Muscle layer of duodenum (tissue), 2 donors: ENCODE results near the gene KCNK2.

Experiments used
- H3K27ac ChIP-seq: one replicate; pipeline ENCODE4 v1.7.0; 2013; ENCODE audit warnings: mild to moderate bottlenecking, low read length
- H3K27me3 ChIP-seq: one replicate; pipeline ENCODE4 v1.7.0; 2013; ENCODE audit warnings: low read depth, mild to moderate bottlenecking, control low read depth, low read length
- H3K36me3 ChIP-seq, 2 donors: one replicate each; pipeline ENCODE4 v1.7.0; 2013; ENCODE audit warnings: low read length in 2 of 2, control low read depth in 1 of 2, mild to moderate bottlenecking in 1 of 2; ENCODE audit not compliant: insufficient read depth in 2 of 2, control insufficient read depth in 1 of 2
- H3K4me1 ChIP-seq, 2 donors: one replicate each; pipeline ENCODE4 v1.7.0; 2013; ENCODE audit warnings: low read length in 2 of 2, mild to moderate bottlenecking in 2 of 2, control low read depth in 1 of 2, moderate library complexity in 1 of 2; ENCODE audit not compliant: insufficient read depth in 2 of 2, control insufficient read depth in 1 of 2
- H3K4me3 ChIP-seq, 2 donors: one replicate each; pipeline ENCODE4 v1.7.0; 2013; ENCODE audit warnings: low read length in 2 of 2, low read depth in 1 of 2, mild to moderate bottlenecking in 1 of 2
- H3K9me3 ChIP-seq, 2 donors: one replicate each; pipeline ENCODE4 v1.7.0; 2013; ENCODE audit warnings: low read length in 2 of 2, control low read depth in 1 of 2, mild to moderate bottlenecking in 1 of 2; ENCODE audit not compliant: control insufficient read depth in 1 of 2
- donor health status: healthy.

The KCNK2 gene

DNA sequence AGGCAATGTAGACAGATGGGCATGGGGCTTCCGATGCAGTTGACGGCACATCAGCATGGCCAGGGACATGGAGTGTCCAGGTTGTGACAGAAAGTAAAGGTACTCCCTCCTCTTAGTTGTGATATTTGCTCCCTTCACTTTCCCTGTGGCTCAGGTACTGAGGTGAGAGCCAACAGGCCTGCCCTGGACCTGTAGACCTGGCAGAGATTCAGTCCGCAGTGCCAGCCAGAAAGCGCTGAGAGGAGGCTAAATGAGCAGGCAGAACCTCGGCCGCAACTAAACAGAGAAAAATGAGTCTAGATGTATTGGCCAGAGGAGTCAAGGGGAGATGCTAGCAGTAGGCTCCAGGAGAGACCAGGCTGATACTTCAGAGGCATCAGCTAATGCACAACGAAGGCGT is 22.6 kb upstream of the KCNK2 start:
- no peaks in the 10 kb centered on the region for H3K36me3 ChIP-seq
- no peaks in the 10 kb centered on the region for H3K9me3 ChIP-seq
- H3K4me3 ChIP-seq, result no peak overlapping the region
- no peaks in the 10 kb centered on the region for H3K27me3 ChIP-seq
- no peak overlapping the region for H3K27ac ChIP-seq
- H3K4me1 ChIP-seq, result no peaks in the 10 kb centered on the region

DNA sequence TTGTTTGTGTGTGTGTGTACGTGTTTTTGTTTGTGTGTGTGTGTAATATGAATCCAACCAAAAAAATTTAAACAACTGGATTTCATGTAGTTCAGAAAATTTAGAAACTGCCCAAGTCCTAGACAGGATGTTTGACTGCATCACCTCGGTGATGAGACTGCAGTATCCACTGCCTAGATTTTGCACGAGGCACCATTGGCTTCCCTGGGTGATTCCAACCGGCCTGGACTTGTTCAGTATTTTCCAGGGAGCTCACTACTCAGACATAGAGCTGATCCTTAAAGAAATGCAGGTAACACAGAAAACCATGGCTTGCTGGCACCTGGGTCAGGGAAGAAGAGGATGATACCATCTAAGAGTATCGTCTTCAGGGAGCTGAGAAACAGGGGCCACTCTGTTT is 18.2 kb upstream of the KCNK2 start:
- Histone ChIP-seq H3K27ac (no peak overlapping the region), H3K36me3 (no peaks in the 10 kb centered on the region), H3K4me1 (no peaks in the 10 kb centered on the region), H3K27me3 (no peaks in the 10 kb centered on the region), H3K4me3 (no peak overlapping the region), H3K9me3 (no peaks in the 10 kb centered on the region)

DNA sequence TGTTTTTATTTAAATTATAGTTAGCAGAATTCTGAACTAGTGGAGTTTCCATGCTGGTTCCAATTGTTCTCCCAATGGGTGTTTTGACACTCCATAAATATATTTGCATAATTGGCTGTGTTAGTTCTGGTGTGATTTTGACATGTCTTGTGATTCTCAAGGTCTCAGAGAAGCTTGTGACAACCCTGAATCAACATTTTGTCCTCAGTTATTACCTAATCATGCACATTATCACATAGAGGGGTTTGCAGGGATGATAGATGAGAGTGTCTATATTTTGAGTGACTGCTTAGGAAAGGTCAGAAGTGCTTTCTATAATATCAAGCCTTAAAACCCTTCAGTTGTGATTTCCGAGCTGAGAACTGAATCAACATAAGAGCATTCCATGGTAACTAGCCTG is 11.5 kb upstream of the KCNK2 start:
- Histone ChIP-seq H3K36me3 (no peaks in the 10 kb centered on the region), H3K27me3 (no peaks in the 10 kb centered on the region), H3K4me1 (no peaks in the 10 kb centered on the region), H3K9me3 (no peaks in the 10 kb centered on the region), H3K4me3 (no peak overlapping the region), H3K27ac (no peak overlapping the region)

DNA sequence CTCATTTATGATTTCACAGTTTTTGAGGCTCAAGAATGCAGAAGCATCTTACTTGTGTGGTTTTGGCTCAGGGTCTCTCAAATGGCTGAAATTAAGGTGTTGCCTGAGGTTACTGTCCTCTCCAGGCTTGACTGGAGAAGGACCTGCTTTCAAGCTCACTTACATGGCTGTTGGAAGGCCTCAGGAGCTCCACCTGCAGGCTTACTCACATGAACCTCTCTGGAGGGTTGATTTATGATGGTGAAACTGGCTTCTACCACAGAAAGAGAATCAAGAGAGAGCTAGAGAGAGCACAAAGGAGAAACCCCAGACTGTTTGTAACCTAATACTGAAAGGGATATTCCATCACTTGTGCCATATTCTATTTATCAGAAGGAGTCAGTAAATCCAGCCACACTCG is 6.2 kb upstream of the KCNK2 start:
- Histone ChIP-seq H3K36me3 (no peaks in the 10 kb centered on the region), H3K4me1 (no peaks in the 10 kb centered on the region), H3K27me3 (peaks cover 3% of the 10 kb centered on the region)

DNA sequence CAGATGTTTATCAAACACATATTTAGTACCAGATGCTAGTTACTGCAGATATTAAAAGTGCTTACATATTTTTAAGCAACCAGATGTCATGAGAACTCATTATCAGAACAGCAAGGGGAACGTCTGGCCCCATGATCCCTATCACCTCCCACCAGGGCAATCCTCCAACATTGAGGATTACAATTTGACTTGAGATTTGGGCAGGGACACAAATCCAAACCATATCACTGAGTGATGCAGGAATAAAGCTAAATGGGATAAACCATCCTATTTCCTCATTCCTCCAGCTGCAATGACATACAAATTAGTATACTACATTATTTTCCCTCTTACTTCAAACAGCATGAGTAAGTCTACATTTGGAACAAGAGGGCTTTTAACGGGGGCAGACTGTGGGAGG is 3.1 kb upstream of the KCNK2 start:
- no peaks in the 10 kb centered on the region for H3K9me3 ChIP-seq
- H3K36me3 ChIP-seq, result no peaks in the 10 kb centered on the region
- H3K4me1 ChIP-seq, result peaks cover 0 to 10% of the 10 kb centered on the region in 2 donors
- no peak overlapping the region for H3K27ac ChIP-seq
- H3K27me3 ChIP-seq, result peaks cover 18% of the 10 kb centered on the region
- no peak overlapping the region for H3K4me3 ChIP-seq

More for the DNA sequence above, 6.2 kb upstream of the KCNK2 start:
- no peaks in the 10 kb centered on the region for H3K9me3 ChIP-seq
- H3K27ac ChIP-seq, result no peak overlapping the region
- H3K4me3 ChIP-seq, result no peak overlapping the region

DNA sequence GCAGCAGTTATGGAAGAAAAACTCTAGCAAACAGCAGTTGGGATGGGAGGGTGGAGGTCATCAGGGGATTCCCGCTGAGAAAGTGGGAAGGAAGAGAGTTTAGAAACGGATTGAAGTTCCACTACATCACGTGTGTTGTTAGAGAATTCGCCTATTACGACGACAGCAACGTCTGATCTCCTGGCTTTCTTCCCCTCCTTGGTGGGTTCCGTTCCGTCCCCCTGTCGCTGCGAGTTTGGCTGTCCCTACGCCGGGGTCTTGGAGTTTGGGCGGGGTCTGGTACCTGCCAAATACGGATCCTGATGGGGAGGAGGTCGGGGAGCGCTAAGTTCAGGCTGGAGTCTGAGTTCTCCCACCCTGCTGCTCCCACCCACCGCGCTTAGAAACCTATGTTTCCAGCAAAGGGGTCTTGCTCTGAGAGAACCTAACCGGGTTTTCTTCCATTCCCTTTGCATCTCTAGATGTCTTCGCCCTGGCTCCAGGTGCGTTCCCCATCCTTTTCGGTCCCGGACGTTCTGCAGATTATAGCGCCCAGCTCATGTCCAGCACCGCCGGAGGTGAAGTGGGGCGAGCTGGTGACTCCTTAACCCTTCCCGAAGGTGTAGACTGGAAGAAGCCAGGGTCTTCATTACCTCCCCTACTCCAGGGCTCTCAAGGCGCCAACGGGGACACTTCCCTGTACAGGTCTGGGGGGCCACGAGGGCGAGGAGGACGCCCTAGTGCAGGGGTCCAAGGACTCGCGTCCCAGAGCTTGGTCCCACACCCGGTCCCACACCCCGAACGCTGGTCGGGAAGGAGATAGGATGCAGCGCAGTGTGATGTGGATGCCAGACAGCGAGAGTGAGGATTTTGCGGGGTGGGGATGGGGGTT is 641 bp upstream of the KCNK2 start:
- H3K36me3 ChIP-seq, result no peaks in the 10 kb centered on the region
- peak overlapping the region; percentile 31 to 63 for H3K4me3 ChIP-seq
- no peaks in the 10 kb centered on the region for H3K9me3 ChIP-seq
- peaks cover 18% of the 10 kb centered on the region for H3K27me3 ChIP-seq
- H3K4me1 ChIP-seq, result peaks cover 0 to 10% of the 10 kb centered on the region in 2 donors
- no peak overlapping the region for H3K27ac ChIP-seq

DNA sequence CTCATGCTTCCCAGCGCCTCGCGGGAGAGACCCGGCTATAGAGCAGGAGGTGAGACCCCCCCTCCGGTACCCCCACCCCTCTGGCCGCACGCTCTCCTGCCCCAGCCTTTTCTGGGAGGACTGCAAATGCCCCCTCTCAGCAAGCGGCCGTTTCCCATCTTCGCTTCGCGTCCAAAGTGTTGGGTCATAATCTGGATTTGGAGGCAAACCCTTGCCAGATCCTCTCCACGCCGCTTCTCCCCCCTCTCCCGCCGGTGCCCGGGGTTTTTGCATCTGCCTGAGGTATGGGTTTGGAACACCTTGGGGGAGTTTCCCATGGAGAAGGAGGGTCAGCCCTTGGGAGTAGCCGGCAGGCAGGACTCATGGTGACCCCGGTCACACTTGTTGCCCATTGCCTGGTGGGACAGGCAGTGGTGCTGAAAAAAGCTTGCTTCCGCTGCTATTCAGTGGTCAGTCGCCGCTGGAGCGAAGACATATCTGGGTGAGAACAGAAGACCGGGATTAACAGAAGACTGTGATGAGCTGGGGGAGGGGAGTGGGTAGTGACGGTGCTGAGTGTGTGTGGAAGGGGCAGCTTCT is 935 bp downstream of the KCNK2 start:
- H3K4me1 ChIP-seq, result peaks cover 0 to 10% of the 10 kb centered on the region in 2 donors
- peak overlapping the region; percentile 27 to 59 for H3K4me3 ChIP-seq
- H3K27ac ChIP-seq, result no peak overlapping the region
- H3K9me3 ChIP-seq, result no peaks in the 10 kb centered on the region
- H3K36me3 ChIP-seq, result no peaks in the 10 kb centered on the region
- peaks cover 18% of the 10 kb centered on the region for H3K27me3 ChIP-seq

DNA sequence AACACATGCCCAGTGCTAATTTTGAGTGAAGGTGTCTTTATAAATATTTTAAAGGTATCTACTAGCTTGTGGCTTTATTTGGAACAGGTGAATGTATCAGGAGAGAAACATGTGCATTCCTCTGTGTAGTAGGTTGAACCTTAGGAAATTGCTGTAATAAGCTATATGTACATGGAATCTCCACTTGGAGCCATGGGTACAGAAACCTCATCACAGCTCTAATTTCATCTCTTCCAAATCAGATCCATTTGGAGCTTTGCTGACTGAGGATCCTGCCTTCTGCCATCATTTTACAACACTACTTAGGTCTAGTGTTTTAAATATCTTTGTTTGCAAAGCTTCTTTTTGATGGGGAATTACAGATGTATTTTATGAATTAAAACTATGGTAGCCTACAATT is 2.1 kb downstream of the KCNK2 start:
- Histone ChIP-seq H3K4me3 (no peak overlapping the region), H3K36me3 (no peaks in the 10 kb centered on the region), H3K9me3 (no peaks in the 10 kb centered on the region), H3K27me3 (peaks cover 18% of the 10 kb centered on the region), H3K4me1 (peaks cover 0 to 10% of the 10 kb centered on the region in 2 donors), H3K27ac (no peak overlapping the region)

DNA sequence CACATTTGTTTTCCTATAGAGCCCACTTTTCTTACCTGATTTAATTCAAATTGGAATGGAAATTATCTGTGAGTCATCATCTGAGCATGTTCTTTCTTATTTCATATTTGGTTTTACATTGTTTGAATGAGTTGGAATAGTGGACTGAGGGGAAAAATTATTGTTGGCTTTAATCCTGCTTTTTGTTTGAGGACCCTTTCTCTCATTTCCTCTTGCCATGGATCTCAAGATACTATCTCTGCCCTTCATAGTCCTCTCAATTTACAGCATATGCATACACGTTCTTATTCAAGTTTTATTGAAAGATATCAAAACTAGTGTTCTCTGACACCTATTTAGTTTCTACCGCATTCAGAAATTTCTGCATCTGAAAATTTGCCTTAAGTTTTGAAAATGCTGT is 5.1 kb downstream of the KCNK2 start:
- H3K4me3 ChIP-seq, result no peak overlapping the region
- peaks cover 5% of the 10 kb centered on the region for H3K27me3 ChIP-seq
- peaks cover 0 to 4% of the 10 kb centered on the region in 2 donors for H3K4me1 ChIP-seq
- no peak overlapping the region for H3K27ac ChIP-seq
- H3K9me3 ChIP-seq, result no peaks in the 10 kb centered on the region
- H3K36me3 ChIP-seq, result no peaks in the 10 kb centered on the region

DNA sequence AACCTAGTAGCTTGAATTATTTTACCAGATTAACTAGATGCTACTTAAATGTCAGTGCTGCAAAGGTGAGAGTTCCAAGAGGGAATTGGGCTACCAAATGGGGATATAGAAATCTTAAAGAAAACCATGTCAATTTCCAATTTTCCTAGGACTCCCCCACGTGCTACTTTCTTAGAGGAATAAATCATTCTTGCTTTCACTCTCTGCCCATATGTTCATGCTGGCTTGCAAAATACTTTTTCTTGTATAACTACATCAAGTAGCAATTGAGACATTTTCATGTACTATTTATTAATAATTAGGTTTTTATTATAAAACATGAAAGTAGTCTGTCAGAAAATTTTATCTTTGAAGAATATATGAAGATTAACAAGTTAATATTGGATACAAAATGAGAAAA is 11.8 kb downstream of the KCNK2 start:
- Histone ChIP-seq H3K4me3 (no peak overlapping the region), H3K27me3 (no peaks in the 10 kb centered on the region), H3K9me3 (no peaks in the 10 kb centered on the region), H3K4me1 (no peaks in the 10 kb centered on the region), H3K27ac (no peak overlapping the region), H3K36me3 (no peaks in the 10 kb centered on the region)

DNA sequence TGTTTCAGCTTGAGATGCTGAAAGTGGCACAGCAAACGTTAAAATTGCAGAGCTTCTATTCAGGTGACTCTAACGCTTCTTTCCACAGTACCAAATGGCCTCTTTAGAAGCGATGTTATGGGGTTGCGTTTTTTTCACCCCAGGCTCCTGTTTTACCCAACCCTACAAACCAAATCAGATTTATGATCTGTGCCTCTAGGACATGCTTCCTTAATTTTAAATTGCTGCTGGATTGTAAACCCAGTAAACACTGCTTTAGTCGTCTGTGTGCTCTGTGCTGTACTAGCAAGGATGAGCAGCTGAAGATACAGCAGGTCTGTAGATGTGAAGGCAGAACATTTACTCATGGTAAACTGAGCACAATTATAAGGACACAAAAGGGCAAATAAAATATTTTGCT is 13.0 kb downstream of the KCNK2 start:
- H3K27me3 ChIP-seq, result no peaks in the 10 kb centered on the region
- H3K4me3 ChIP-seq, result no peak overlapping the region
- H3K36me3 ChIP-seq, result no peaks in the 10 kb centered on the region
- H3K9me3 ChIP-seq, result no peaks in the 10 kb centered on the region
- H3K4me1 ChIP-seq, result no peaks in the 10 kb centered on the region
- no peak overlapping the region for H3K27ac ChIP-seq
